HPDE6-E6E7 (cell line): Measurements from ENCODE around the gene SLC20A1.

ENCODE experiments used
- DNase-seq: peaks from one replicate; pipeline ENCODE4 v3.0.0; 2011; ENCODE audit warnings: missing footprints; ENCODE audit errors: extremely low spot score

The SLC20A1 gene

DNA sequence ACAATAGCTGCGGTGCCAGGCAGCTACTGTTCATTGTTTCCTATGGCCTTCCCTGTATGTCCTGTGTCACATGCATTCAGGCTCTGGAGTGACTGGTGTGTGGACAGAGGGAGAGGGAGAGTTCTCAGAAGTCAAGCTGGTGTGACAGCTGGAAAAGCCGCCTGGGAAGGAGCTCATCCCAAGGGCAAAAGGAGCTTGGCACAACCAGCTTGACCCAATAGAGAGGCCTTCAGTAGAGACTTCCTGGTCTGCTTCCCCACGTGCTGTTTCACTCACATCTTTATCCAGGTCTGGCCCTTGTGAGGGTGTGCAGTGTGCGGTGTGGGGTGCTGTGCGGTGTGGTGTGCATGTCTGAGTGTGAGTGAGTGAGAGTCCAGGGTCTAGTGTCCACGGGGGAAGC is 64.0 kb downstream of the SLC20A1 start:
- DNase-seq = no peak

DNA sequence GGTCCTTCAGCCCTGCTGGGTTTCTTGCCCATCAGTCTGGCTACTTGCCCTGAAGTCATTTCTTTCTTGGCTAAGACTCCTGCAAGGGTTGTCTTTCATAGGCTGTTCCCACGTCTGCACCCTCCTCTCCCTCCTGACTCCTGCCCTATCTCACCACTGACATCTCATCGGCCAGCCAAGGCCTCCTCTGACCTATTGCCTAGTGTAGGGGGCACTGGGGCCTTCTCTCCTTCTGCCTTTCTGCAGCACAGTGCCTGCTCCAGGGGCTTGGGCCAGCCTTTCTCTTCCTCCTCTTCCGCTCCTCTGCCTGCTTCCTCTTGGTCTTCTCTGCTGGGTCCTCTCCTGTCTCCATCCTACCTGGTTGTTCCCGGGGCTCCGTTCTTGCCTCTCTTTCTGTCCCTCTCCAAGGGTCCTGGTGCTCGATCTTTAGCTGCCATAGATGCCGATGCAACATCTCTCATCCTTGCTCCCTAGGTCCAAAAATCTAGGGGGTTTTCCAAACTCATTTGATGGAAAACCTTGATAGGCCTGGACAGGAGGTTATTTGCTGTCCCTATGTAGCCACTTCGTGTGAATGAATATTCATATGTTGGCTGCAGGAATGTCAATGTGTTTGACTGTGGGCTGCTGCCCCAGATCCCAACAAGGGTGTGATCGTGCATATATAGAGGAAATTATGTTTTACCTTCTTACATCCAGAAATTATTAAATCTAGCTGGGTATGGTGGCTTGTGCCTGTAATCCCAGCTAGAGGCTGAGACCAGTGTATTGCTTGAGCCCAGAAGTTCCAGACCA is 65.4 kb downstream of the SLC20A1 start:
- no peak for DNase-seq

DNA sequence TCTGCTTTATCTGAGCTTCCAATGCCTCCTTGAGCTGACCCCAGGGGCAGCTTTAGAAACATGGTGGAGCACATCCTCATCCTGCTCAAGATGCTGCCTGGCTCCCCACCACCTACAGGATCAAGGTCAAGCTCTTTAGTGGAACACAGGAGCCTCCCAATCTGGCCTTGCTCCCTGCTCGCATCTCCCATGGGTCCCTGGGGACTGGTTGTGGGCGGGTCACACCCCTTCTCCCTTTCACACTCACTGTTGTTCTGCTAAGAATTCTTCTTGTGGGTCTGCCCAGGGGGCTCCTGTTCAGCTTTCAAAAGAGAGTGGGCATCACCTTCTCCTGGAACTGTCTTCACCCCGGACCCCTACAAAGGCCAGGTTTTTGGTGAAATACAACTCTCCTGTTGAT is 66.7 kb downstream of the SLC20A1 start:
- DNase-seq = no peak

DNA sequence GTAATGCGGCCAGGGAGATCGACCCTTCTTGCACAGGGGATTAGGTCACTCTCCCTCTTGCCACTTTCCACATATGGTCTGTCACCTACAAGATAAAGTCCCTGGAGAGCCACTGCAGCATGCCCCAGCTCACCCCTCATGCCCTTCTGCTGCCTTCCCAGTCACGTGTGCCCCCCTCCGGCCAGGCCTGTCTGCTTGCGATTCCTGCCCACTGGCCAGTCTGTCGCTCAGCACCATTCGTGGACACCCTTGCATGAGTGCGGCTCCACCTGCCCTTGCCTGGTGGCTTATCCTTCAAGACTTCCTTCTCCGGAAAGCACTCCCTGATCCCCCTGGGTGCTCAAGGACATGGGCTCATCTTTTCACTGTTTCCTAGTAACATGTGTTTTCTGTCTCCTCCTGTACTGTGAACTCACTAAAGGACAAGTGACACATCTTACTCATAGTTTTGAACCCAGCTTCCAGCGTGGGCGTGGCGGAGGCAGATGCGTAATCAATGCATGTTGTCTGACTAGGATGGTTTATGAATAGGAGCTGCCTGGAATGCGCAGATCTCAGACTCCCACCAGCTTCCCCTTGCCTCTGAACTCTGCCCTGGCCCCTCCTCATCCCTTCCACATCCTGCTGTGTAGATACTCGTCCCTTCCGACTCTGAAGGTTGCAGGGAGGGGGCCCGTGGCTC is 67.3 kb downstream of the SLC20A1 start:
- no peak for DNase-seq
